GM12865 (cell line): ENCODE results near the gene KCNK4.

Experiments
- DNase-seq: peaks from one replicate; pipeline ENCODE4 v3.0.0; 2010; ENCODE audit warnings: low read depth
- H3K4me3 ChIP-seq: 2 replicates; pipeline ENCODE4 v1.5.1; 2011; ENCODE audit warnings: mild to moderate bottlenecking, low read depth, low read length, control low read depth
- CTCF ChIP-seq: IDR thresholded peaks from 2 replicates; pipeline ENCODE4 v1.5.1; 2011; ENCODE audit warnings: low read length, control low read depth, low read depth, inconsistent platforms; ENCODE audit not compliant: insufficient read depth; ENCODE audit errors: missing control alignments

KCNK4 gene

GRCh38 chr11:64281957-64282770 lies 8.9 kb upstream of the KCNK4 start:
- DNase-seq = no peak
- no peak overlapping the region for H3K4me3 ChIP-seq
- TF ChIP-seq CTCF = no peak

GRCh38 chr11:64283092-64283491 lies 8.0 kb upstream of the KCNK4 start:
- no peak overlapping the region for H3K4me3 ChIP-seq
- no peak for TF ChIP-seq CTCF

GRCh38 chr11:64284048-64284961 lies 6.8 kb upstream of the KCNK4 start, which contains the start of gene BAD:
TSS of gene BAD (minus strand) at chr11:64284665. CDS start at chr11:64284368, 297 bp downstream.
- H3K4me3 ChIP-seq = peak within 1 kb of the TSS; percentile 93
- TF ChIP-seq CTCF = no peak
- DNase-seq = peak; percentile 96

More at GRCh38 chr11:64283092-64283491, 8.0 kb upstream of the KCNK4 start:
- DNase-seq = no peak

GRCh38 chr11:64284962-64285884 lies 5.9 kb upstream of the KCNK4 start, which contains the start of gene GPR137:
TSS of gene GPR137 (plus strand) at chr11:64285848. CDS start at chr11:64286525, 677 bp downstream.
- H3K4me3 ChIP-seq = peak within 1 kb of the TSS; percentile 93
- peak; percentile 87 for DNase-seq
- TF ChIP-seq CTCF = no peak

DNA sequence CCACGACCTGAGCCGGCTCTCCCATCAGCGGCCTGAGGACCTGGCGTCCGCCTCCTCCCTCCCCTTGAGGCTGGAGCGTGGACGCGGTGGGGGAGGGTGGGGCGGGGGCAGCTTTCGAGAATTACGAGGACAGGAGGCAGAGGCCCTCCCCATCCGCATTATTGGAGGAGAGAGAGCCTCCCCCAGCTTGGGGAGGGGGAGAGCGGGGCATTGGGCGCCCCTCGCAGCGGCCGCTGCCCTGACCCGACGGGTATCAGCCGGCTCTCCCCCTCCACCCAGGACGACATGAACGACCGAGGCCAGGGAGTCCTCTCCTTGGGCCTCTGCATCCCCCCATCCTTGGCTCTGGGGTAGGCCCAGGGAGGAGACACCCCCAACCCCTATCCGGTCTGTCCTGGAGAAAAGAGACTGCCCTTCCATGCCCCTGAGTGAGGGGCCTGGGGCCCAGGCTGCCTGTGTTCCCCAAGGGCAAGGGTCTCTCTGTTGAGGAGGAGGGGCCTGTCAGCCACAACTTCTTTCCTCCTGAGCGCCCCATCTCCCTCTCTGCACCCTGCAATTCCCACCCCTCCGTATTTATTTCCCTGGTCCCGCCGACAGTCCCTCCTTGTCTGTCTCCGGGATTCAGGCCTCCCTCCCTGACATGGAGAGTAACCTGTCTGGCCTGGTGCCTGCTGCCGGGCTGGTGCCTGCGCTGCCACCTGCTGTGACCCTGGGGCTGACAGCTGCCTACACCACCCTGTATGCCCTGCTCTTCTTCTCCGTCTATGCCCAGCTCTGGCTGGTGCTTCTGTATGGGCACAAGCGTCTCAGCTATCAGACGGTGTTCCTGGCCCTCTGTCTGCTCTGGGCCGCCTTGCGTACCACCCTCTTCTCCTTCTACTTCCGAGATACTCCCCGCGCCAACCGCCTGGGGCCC lies 5.0 kb upstream of the KCNK4 start:
- H3K4me3 ChIP-seq = peak overlapping the region; percentile 93
- peak; percentile 32 for TF ChIP-seq CTCF
- peak; percentile 53 for DNase-seq
